ENCODE results near the gene UFSP2. TPM values are rescaled to one million over a fixed set of nuclear protein-coding genes. Genes with fewer than 3 reads are reported as not detected.

The UFSP2 gene
- total RNA-seq, 2 experiments from 2014 or later: 27.3 to 40.3 TPM

Other genes starting within 250 kb of the UFSP2 start
- gene CFAP97, start 222.0 kb downstream of the UFSP2 start, total RNA-seq: 10 to 100 TPM; 54.6 to 81.8 TPM
- 10 to 100 TPM; 14.8 to 15.0 TPM for gene SNX25, start 216.4 kb downstream of the UFSP2 start, total RNA-seq
- gene LRP2BP, start 30.0 kb downstream of the UFSP2 start, total RNA-seq: under 1 TPM; 0.60 to 0.80 TPM
- 10 to 100 TPM; 20.3 to 24.1 TPM for gene ANKRD37, start 29.1 kb downstream of the UFSP2 start, total RNA-seq
- gene CCDC110, start 45.8 kb upstream of the UFSP2 start, total RNA-seq: under 1 TPM; 0.34 to 0.40 TPM
- not detected for gene PDLIM3, start 109.5 kb upstream of the UFSP2 start, total RNA-seq

All from activated CD4-positive, alpha-beta T cell treated with anti-CD3 and anti-CD28 coated beads for 36 hours (primary cell).